HG03460 (cell line): ENCODE data around the gene SEC14L1.
"Not testable (repeated sequence)": the region's sequence is repeated elsewhere in the genome, so short reads cannot be mapped to it uniquely, and the experiment has no call there.

Source experiments
- ATAC-seq: cut with Tn5 transposase; IDR thresholded peaks from one replicate; pipeline ENCODE4 v1.9.1; 2021; ENCODE audit not compliant: unreplicated experiment

Gene SEC14L1

GRCh38 chr17:77140166-77140877, 447 bp upstream of the SEC14L1 start:
- ATAC-seq = peak; percentile 78

- ATAC-seq = no peak
Measured at GRCh38 chr17:77141846-77142449, 1.2 kb downstream of the SEC14L1 start.

GRCh38 chr17:77142689-77143088, 1.9 kb downstream of the SEC14L1 start:
- ATAC-seq = no peak

GRCh38 chr17:77143306-77143705, 2.5 kb downstream of the SEC14L1 start:
- no peak for ATAC-seq

GRCh38 chr17:77144227-77144626, 3.5 kb downstream of the SEC14L1 start:
- ATAC-seq = no peak

- no peak for ATAC-seq
Measured at GRCh38 chr17:77145224-77145611, 4.4 kb downstream of the SEC14L1 start.

GRCh38 chr17:77145612-77146245, 5.0 kb downstream of the SEC14L1 start:
- no peak for ATAC-seq

- ATAC-seq = no peak
Measured at GRCh38 chr17:77146246-77146632, 5.5 kb downstream of the SEC14L1 start.

- no peak for ATAC-seq
Measured at GRCh38 chr17:77146882-77147281, 6.1 kb downstream of the SEC14L1 start.

- ATAC-seq = peak; percentile 60
Measured at GRCh38 chr17:77147357-77147801, 6.6 kb downstream of the SEC14L1 start.

- no peak for ATAC-seq
Measured at GRCh38 chr17:77148077-77148939, 7.5 kb downstream of the SEC14L1 start.

- no peak for ATAC-seq
Measured at GRCh38 chr17:77148940-77149510, 8.3 kb downstream of the SEC14L1 start.

GRCh38 chr17:77150196-77150595, 9.4 kb downstream of the SEC14L1 start:
- no peak for ATAC-seq

GRCh38 chr17:77151186-77151585, 10.4 kb downstream of the SEC14L1 start:
- ATAC-seq = no peak

GRCh38 chr17:77152056-77152455, 11.3 kb downstream of the SEC14L1 start:
- not testable (repeated sequence) for ATAC-seq

- no peak for ATAC-seq
Measured at GRCh38 chr17:77153472-77153871, 12.7 kb downstream of the SEC14L1 start.

- no peak for ATAC-seq
Measured at GRCh38 chr17:77153999-77154586, 13.3 kb downstream of the SEC14L1 start.

- no peak for ATAC-seq
Measured at GRCh38 chr17:77155125-77155524, 14.4 kb downstream of the SEC14L1 start.

GRCh38 chr17:77157766-77158165, 17.0 kb downstream of the SEC14L1 start:
- not testable (repeated sequence) for ATAC-seq

GRCh38 chr17:77160091-77160874, 19.5 kb downstream of the SEC14L1 start:
- no peak for ATAC-seq
